ENCODE measurements around the gene KRAS.

The KRAS gene

GRCh38 chr12:25194722-25195055 is 56.0 kb downstream of the KRAS start:
- no peak for DNase-seq

DNA sequence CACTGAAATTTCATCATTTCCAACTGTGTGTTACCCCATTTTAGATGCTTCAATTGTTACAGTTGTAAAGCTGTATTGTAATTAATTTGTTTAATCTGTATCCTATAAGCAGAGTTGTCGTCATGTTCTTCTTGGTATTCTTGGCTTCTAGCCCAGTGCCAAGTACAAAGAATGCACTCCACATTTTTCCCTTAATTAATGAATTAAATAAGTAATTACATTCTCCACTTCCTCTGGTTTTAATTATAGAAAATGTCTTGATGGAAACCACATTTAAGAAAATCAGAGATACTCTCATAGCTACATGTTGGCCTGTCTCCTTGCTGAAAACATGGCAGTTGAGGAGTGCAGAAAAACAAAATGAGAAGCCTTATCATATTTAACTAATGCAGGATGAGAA is 56.5 kb downstream of the KRAS start:
- DNase-seq: no peak

DNA sequence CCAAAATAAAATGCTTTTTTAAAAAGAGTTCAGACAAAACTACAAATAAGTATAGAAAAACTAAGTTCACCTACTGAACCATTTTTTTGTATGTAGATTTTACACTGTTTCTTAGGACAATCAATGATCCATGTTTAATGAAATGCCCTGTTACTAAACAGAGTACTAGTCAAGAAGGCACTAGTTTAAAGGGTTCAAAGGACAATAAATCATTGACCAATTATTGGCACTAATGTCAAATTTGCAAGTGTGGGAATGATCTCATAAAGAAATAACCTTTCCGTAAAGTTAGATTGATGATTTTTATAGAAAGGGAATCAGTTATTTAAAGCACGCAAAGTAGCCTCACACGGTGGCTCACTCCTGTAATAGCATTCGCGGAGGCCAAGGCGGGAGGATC is 59.9 kb downstream of the KRAS start:
- no peak for DNase-seq

DNA sequence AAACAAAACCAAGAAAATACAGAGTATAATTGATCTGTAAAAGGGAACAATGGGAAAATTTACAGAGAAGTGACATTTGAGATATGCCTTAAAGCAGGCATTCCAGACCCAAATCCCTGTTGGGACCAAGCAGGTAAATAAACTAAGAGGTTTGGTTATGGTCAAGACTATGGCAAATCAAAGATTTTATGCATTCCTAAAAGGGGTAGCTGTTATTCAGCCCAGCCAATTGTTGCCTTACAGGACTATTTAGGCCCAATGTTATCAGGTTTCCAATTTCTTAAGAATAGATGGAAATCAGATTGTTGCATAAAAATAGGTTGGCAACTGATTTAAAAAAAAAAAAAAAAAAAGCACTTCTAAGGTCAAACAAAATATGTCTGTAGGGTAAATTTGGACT is 61.1 kb downstream of the KRAS start:
- DNase-seq: no peak

GRCh38 chr12:25187781-25188180 is 62.9 kb downstream of the KRAS start:
- no peak for DNase-seq

DNA sequence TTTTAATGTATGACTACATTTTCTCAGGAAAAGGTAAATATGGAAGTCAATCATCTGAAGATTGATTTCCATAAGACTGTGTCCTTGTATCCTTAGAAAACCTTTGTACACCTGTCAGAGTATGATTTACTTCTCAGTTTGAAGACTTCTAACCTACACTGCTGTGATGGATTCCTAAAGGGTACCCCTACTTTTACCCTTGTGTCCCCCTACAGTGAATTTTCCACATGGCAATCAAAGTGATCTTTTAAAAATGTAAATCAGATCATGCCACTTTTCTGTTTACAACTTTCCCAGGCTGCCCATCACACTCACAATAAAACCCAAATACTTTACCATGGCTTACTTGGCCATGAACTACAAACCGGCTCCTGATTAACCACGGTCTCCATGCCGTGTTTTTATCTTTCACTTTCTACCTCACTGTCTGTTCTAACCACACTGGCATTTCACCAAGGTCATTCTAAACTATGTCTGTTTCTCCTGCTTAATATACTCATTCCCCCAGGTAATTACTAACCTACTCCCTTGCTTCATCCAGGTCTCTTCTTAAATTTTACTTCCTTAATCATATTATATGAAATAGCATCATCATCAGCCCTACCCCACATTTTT is 63.8 kb downstream of the KRAS start:
- no peak for DNase-seq

DNA sequence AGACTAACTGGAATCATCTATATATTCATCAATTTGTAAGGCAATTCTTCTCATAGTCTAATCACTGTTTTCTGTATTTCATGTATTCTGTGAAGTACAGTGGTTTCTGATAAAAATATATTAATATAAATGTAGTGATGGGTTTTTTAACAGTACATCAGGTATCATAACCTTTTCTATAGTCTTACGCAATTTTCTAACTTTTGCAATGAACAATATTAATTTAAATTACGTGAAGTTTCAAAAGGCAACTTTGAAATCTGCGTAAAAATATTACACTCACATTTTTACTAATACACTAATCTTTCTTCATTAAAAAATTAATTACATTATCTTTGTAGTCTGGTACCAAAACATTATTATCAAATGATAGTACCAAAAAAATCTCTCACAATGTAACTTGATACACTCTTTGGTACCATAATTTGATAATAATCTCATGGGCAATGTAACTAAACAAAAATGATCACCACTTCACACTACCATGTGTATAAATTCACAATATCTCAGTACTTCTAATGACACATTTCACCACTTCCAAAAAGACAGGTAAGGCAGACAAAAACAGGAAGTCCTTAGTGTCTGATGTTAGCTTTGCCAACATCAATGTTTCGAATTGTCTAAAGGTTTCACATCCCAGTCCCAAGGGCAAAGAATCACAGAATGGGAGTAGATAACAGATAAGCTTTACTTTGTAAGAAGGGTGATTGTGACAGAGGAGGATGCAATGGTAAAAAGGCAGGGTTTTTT is 64.5 kb downstream of the KRAS start:
- no peak for DNase-seq

- DNase-seq: no peak
Measured at GRCh38 chr12:25184132-25184531, 66.6 kb downstream of the KRAS start.

DNA sequence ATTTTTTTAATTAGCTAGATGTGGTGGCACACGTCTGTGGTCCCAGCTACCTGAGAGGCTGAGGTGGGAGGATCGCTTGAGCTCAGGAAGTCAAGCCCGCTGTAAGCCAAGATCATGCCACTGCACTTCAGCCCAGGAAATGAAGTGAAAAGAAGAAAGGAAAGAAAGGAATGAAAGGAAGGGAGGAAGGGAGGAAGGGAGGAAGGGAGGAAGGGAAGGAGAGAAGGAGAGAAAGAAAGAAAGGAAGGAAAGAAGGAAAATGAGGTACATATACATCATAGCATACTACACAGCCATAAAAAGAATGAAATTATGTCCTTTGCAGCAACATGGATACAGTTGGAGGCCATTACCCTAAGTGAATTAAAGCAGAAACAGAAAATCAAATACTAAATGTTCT is 68.0 kb downstream of the KRAS start:
- no peak for DNase-seq

GRCh38 chr12:25162866-25163265 is 87.9 kb downstream of the KRAS start:
- DNase-seq: no peak

DNA sequence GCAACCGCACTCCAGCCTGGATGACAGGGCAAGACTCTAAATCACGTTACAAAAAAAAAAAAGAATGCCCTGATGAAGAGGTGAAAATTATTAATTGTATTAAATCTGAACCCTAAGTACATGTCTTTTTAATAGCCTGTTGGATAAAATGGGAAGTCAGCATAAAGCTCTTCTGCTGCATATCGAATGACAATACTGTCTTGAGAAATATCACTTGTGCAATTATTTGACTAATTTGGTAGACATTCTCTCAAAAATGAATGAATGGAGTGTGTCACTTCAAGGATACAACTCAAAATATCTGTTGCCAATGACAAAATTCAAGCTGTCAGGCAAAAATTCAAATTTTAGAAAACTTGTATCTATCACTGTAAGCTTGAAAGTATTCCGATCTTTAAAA is 94.7 kb downstream of the KRAS start:
- no peak for DNase-seq

DNA sequence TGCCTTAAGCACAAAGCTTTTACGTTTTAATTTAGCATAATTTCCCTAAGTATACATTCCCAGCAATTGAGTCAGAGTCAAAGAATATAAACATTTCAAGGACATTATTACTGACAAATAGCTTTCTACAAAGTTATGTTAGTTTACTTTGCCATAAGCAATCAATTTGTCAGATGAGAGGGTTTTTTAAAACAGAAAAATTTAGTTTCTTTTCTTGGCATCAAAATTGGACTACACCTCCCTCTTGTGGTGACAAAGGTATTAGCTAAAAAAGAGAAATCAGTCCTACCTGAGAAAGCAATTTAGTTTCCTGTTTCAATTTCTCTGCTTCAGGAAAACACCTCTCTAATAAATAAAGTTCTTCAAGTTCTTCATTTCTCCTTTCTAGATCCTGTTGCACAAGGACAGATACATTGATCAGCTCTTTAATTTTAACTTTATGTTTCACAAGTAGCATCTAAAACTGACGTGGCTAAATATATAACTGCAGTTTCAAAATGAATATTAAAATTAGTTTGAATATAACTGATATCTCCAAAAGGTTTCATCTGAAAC is 95.6 kb downstream of the KRAS start:
- DNase-seq: no peak
